Left cardiac atrium (tissue), 4 donors: Measurements from ENCODE around the gene LPCAT3. TPM values are rescaled to one million over a fixed set of nuclear protein-coding genes. Genes with fewer than 3 reads are reported as not detected.
A peak's percentile ranks its signal among the peaks of the same experiment; 100 is the strongest.

ENCODE experiments used
- ATAC-seq, 2 donors: fragments of 200-7000 bp; cut with Tn5 transposase; one replicate each; pipeline ENCODE4 v1.9.1; 2020; ENCODE audit warnings: mild to moderate bottlenecking in 2 of 2, moderate library complexity in 2 of 2
- DNase-seq: peaks from one replicate; pipeline ENCODE4 v3.0.0-alpha.2; 2020
- intact Hi-C, 2 donors: fragments of 100-400 bp; cut with DNase I; formaldehyde crosslinking; loops; one replicate each; pipeline versions ENCODE4 v1.14.1 to v1.15.1; 2022 to 2023
- microRNA-seq, 2 donors: library from miRNA; unstranded; fragments of <30 nt; microRNA quantifications; one replicate each; pipeline ENCODE4 v1.2.0, GENCODE V29; 2020
- total RNA-seq, 2 donors: library from RNA; stranded (reverse); fragmentation: NEBNext Ultra II Directional; extraction: Animal tissue kit (Norgen Biotek cat#: 25700); gene quantifications; one replicate each; pipeline ENCODE4 v1.2.1, GENCODE V29; 2021
- donor health status: DM: no; HTN: yes; CAD: no.
- donor health status: DM: no; HTN: yes; CAD: no; lungs with severe emphysema.
- donor health status: DM: yes; HTN: yes; CAD: no.
- donor health status: Dilated cardiomyopathy.

LPCAT3 gene
- total RNA-seq, 2 donors from 2014 or later: 22.6 to 29.4 TPM

DNA sequence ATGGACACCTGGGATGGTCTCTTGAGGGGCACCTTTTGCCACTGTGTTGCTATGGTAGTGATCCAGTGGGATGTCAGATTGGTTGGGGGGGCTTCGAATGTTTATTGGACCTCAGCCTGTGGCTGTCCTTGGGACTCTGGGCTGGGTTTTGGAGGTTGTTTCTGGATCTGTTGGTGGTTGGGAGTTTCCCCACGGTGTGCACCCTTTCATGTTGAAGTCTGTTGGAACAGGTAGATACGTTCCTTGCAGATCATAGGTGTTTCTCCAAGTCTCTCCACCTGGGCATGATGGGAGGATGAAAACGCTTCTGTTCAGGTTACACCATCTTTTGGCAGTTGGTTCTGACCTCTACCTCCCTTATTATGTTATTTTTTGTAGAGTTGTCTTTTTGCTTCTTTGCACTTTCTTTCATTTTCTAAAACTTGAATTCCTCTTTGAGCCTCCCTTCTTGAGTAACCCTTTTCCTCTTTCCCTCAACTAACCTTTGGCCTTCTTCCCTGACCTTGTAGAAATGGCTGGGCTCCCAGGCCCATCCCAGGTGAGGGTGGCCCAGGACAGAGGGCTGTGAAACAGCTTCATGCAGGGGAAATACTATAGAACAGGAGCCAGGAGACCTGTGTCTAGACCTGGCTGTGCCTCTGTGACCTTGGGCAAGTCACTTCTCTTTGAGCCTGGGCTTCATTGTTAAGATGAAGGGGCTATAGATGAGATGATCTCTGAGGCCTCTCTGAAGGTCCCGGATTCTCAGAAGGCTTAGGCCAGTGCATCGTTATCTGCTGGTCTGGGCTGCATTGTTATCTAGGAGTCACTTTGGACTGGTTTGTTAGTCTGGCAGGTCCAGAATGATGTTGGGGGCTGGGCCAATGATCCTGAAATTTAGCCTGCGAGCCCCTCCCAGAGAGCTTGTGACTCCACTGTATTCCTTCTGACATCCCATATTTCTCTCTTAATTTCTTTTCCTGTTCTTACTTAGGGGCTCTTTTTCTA is 88.5 kb downstream of the LPCAT3 start:
- ATAC-seq (no peak), DNase-seq (no peak)
- intact Hi-C loops: no loop called here

DNA sequence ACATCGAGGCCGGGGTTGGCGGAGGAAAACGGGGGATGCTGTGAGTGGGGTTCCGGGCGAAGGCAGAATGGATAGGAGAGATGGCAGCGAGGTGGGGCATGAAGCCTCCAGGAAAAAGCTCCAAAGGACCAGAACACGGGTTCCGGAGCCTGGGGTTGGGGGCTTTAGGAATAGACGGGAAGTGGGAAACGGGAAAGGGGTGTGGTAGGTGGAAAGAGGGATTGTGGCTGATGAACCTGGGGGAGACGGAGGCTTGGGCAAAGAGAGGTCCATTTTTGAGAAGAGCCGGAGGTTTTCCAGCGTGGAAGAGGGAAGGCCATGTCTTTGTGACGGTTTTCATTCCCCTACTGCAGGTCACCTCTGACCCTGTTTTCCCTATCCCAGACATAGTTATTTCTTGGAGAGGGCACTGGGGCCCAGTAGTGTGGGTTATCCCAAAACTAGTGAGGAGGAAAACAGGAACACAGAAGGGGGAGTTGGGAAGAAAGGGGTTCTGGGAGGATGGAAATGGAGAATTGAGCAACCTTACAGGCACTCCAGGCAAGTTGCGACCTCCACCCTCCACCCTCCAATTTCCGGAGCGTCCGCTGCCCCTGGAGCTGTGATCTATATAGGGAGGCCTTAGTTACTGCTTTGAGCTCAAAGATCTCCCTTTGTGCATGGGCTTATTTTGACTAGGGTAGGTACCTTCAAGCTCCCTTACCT is 89.4 kb downstream of the LPCAT3 start:
- intact Hi-C loops: no loop called here
- DNase-seq: peak; percentile 35
- no peak for ATAC-seq

DNA sequence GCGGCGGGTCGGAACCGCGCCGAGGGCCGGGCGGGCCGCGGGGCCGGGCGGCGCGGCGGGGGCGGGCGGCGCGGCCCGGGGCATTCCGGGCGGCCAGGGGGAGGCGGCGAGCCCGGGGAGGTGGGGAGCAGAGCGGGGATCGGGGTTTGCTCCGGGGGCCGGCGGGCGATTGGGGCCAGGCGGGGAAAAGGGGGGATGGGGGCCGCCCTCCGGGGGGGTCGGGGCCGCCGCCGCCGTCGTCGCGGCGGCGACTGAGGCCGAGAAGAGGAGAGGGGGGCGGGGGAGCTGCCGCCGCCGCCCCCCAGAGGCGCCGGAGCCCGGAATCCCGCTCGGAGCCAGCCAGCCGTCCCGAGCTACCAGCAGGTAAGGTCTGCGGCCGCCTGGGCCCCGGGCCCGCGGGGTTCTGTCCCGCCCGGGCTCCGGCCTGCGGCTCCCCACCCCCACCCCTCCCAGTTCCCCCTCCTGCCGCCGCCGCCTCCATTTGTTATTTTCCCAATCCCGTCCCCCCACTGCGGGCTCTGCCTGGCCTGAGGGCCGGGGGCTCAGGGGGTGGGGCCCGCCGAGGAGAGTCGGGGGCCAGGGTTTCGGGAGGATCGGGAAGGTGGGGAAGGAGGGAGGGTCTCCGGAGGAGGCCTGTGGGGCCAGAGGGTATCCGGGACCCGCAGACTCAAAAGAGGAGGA is 90.1 kb downstream of the LPCAT3 start:
- DNase-seq (peak; percentile 40), ATAC-seq (no peak)
- intact Hi-C loops: no loop called here

DNA sequence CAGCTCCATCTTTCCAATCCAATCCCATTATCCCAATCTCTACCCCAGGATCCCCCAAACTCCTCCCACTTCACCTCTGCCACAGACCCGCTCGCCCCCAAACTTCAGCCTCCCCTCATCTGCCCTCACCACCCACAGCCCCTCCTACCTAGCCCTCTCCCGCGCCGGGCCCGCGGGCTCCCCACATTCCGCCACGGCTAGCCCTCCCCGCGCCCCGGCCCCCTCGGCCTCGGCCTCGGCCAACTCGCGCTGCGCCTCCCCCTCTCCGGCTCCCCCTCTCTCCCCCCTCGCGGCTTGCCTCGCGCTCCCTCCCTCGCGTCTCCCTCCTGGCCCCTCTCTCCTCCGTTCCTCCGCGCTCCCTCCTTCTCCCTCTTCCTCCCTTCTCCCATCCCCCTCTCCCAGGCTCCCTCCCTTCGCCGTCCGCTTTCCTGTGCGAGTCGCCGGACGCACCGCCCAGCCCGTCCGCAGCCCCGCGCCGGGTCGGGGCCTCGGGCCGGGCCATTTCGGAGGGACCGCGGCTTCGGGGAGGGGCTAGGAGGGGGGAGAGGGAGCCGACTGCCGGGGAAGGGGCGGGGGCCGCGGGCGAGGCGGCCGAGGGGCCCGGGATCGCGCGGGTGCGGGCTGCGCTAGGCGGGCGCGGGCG is 90.8 kb downstream of the LPCAT3 start, which contains the start of gene ATN1:
Gene ATN1 (plus strand): TSS at position 581 of the 643 bp plus-strand sequence. CDS start 6,043 bp downstream, outside the sequence.
- DNase-seq (peak; percentile 86), ATAC-seq (peak; percentile 61 to 67)
- intact Hi-C loops: no loop called here

Small RNAs within 50 kb of the gene (microRNA-seq; reads per million reads assigned to microRNA genes)
- gene MIR141 (1.8 to 5.4 reads per million in 2 donors), gene MIR200C (14.7 to 17.4 reads per million in 2 donors)

Other genes starting within 250 kb of the LPCAT3 start
- under 1 TPM; 0.62 to 0.97 TPM for gene LAG3, start 246.0 kb downstream of the LPCAT3 start, total RNA-seq
- gene CD4, start 228.9 kb downstream of the LPCAT3 start, total RNA-seq: 10 to 100 TPM; 11.6 to 24.2 TPM
- gene GPR162, start 196.7 kb downstream of the LPCAT3 start, total RNA-seq: 1 to 10 TPM; 5.3 to 8.4 TPM
- 10 to 100 TPM; 13.2 to 22.3 TPM for gene P3H3, start 190.1 kb downstream of the LPCAT3 start, total RNA-seq
- gene GNB3, start 177.6 kb downstream of the LPCAT3 start, total RNA-seq: 1 to 10 TPM; 2.3 to 5.8 TPM
- under 1 TPM in 1 of 2 donors, not detected in 1; 0.82 TPM for gene CDCA3, start 167.2 kb downstream of the LPCAT3 start, total RNA-seq
- gene USP5, start 166.3 kb downstream of the LPCAT3 start, total RNA-seq: 10 to 100 TPM; 63.4 to 65.4 TPM
- gene TPI1, start 150.9 kb downstream of the LPCAT3 start, total RNA-seq: 100 to 1,000 TPM; 642 to 858 TPM
- 1 to 10 TPM; 3.7 to 4.1 TPM for gene SPSB2, start 145.2 kb downstream of the LPCAT3 start, total RNA-seq
- 10 to 100 TPM in 1 of 2 donors, 1 to 10 TPM in 1; 8.1 to 10.5 TPM for gene LRRC23, start 113.7 kb downstream of the LPCAT3 start, total RNA-seq
- gene ENO2, start 103.9 kb downstream of the LPCAT3 start, total RNA-seq: 10 to 100 TPM; 12.8 to 24.9 TPM
- 10 to 100 TPM; 75.3 to 83.1 TPM for gene ATN1, start 90.5 kb downstream of the LPCAT3 start, total RNA-seq
- gene RNU7-1, start 74.7 kb downstream of the LPCAT3 start, total RNA-seq: not detected
- 100 to 1,000 TPM; 249 to 282 TPM for gene C12orf57, start 74.5 kb downstream of the LPCAT3 start, total RNA-seq
- gene PTPN6, start 67.1 kb downstream of the LPCAT3 start, total RNA-seq: 10 to 100 TPM; 13.0 to 18.9 TPM
- 100 to 1,000 TPM; 117 to 157 TPM for gene PHB2, start 47.8 kb downstream of the LPCAT3 start, total RNA-seq
- gene EMG1, start 47.6 kb downstream of the LPCAT3 start, total RNA-seq: 10 to 100 TPM; 34.4 to 36.6 TPM
- 100 to 1,000 TPM; 222 to 287 TPM for gene C1S, start 42.2 kb upstream of the LPCAT3 start, total RNA-seq
- gene C1R, start 74.0 kb upstream of the LPCAT3 start, total RNA-seq: 100 to 1,000 TPM; 331 to 488 TPM
- 10 to 100 TPM; 23.0 to 29.8 TPM for gene C1RL, start 90.7 kb upstream of the LPCAT3 start, total RNA-seq
- 1 to 10 TPM in 1 of 2 donors, under 1 TPM in 1; 0.97 to 2.1 TPM for gene RBP5, start 110.4 kb upstream of the LPCAT3 start, total RNA-seq
- gene CLSTN3, start 111.9 kb upstream of the LPCAT3 start, total RNA-seq: 10 to 100 TPM; 14.7 to 17.0 TPM
- 10 to 100 TPM; 31.5 to 33.1 TPM for gene PEX5, start 171.2 kb upstream of the LPCAT3 start, total RNA-seq